A549 (cell line): ENCODE measurements around the gene NHLRC2. TPM values are rescaled to one million over a fixed set of nuclear protein-coding genes. Genes with fewer than 3 reads are reported as not detected.

Source experiments
- ATAC-seq, 2 experiments: fragments of 200-7000 bp in 1 of 2; fragments of >200 bp in 1 of 2; cut with Nextera tagmentation in 1 of 2; cut with Tn5 transposase in 1 of 2; 3 replicates each; pipeline versions ENCODE4 v1.8.0 to v1.9.1; 2018 to 2020; ENCODE audit warnings: mild to moderate bottlenecking in 1 of 2, moderate library complexity in 1 of 2
- CTCF ChIA-PET: fragments of 300-600 bp; sonication (Branson Sonifier 250); formaldehyde crosslinking; extraction: SDS; loops from one replicate; lab custom pipeline; 2021; ENCODE audit warnings: antibody characterized with exemption, inconsistent platforms; lab: Yijun Ruan, JAX
- POLR2A ChIA-PET: fragments of 350-600 bp; formaldehyde crosslinking; extraction: SDS; loops from one replicate; lab custom pipeline; 2021; ENCODE audit warnings: antibody characterized with exemption, inconsistent platforms; lab: Yijun Ruan, JAX
- DNase-seq, 2 experiments: peaks; one replicate each; pipeline versions ENCODE4 v3.0.0 to v3.0.0-alpha.2; 2011 to 2016; ENCODE audit warnings: low read depth in 1 of 2, low spot score in 1 of 2
- FAIRE-seq: peaks from 2 replicates; lab custom pipeline; 2011; peaks lifted over from hg19 to GRCh38; lab: Jason Lieb, UNC
- H3K27ac ChIP-seq, 2 experiments: fragments of >200 bp; sonication (Bioruptor Twin); formaldehyde crosslinking; 3 replicates each; pipeline ENCODE4 v1.5.1; 2016 to 2017
- H3K4me1 ChIP-seq: fragments of >200 bp; sonication (Bioruptor Twin); formaldehyde crosslinking; 3 replicates; pipeline ENCODE4 v1.6.1; 2016
- H3K4me2 ChIP-seq: fragments of >200 bp; sonication (Bioruptor Twin); formaldehyde crosslinking; 3 replicates; pipeline ENCODE4 v1.6.1; 2016
- H3K4me3 ChIP-seq: fragments of >200 bp; sonication (Bioruptor Twin); formaldehyde crosslinking; 3 replicates; pipeline ENCODE4 v1.5.1; 2016
- H3K9me3 ChIP-seq: fragments of >200 bp; sonication (Bioruptor Twin); formaldehyde crosslinking; 3 replicates; pipeline ENCODE4 v1.6.1; 2016
- CBX8 ChIP-seq: fragments of 200-600 bp; sonication (generic); IDR thresholded peaks from 2 replicates; pipeline ENCODE4 v1.6.1; 2016
- CEBPB ChIP-seq, 2 experiments: fragments of >200 bp in 1 of 2; sonication (Bioruptor Twin) in 1 of 2; formaldehyde crosslinking in 1 of 2; IDR thresholded peaks; 2 replicates each; pipeline ENCODE4 v1.6.1; 2012 to 2016
- CHD4 ChIP-seq: fragments of 200-600 bp; sonication (generic); IDR thresholded peaks from 2 replicates; pipeline ENCODE4 v1.6.1; 2016; ENCODE audit warnings: antibody characterized with exemption, mild to moderate bottlenecking, borderline replicate concordance
- EHMT2 ChIP-seq: fragments of 200-600 bp; sonication (generic); IDR thresholded peaks from 2 replicates; pipeline ENCODE4 v1.6.1; 2016; ENCODE audit warnings: antibody characterized with exemption, low read depth, mild to moderate bottlenecking, moderate library complexity
- EP300 ChIP-seq, 2 experiments: fragments of >200 bp; sonication (Bioruptor Twin); formaldehyde crosslinking; IDR thresholded peaks; 2 replicates in 1 of 2; 3 replicates in 1 of 2; pipeline ENCODE4 v1.6.1; 2016 to 2017
- ESRRA ChIP-seq: fragments of 150-350 bp; IDR thresholded peaks from 2 replicates; pipeline ENCODE4 v1.6.1; 2014; ENCODE audit warnings: mild to moderate bottlenecking, low read length, borderline replicate concordance
- HDAC2 ChIP-seq: fragments of 200-600 bp; sonication (generic); IDR thresholded peaks from 2 replicates; pipeline ENCODE4 v1.6.1; 2016
- HEYL ChIP-seq: fragments of 250-450 bp; sonication (Bioruptor Pico); IDR thresholded peaks from 2 replicates; pipeline ENCODE4 v1.8.0; 2021; ENCODE audit warnings: mild to moderate bottlenecking, moderate library complexity
- HOXA7 ChIP-seq: fragments of 250-450 bp; sonication (Bioruptor Pico); IDR thresholded peaks from 2 replicates; pipeline ENCODE4 v1.5.0; 2020; ENCODE audit warnings: mild to moderate bottlenecking, moderate library complexity
- JUNB ChIP-seq: fragments of >200 bp; sonication (Bioruptor Twin); formaldehyde crosslinking; IDR thresholded peaks from 2 replicates; pipeline ENCODE4 v1.6.1; 2016
- KDM5A ChIP-seq: fragments of 200-600 bp; sonication (generic); IDR thresholded peaks from 2 replicates; pipeline ENCODE4 v1.6.1; 2016; ENCODE audit warnings: antibody characterized with exemption, mild to moderate bottlenecking
- MAFK ChIP-seq: fragments of 450-650 bp; IDR thresholded peaks from 2 replicates; pipeline ENCODE4 v1.6.1; 2014; ENCODE audit not compliant: partially characterized antibody
- NFE2L2 ChIP-seq: fragments of 150-350 bp; conservative IDR thresholded peaks from 2 replicates; pipeline ENCODE4 v1.6.1; 2014; ENCODE audit warnings: low read length
- NR3C1 ChIP-seq: fragments of >200 bp; sonication (Bioruptor Twin); formaldehyde crosslinking; IDR thresholded peaks from 3 replicates; pipeline ENCODE4 v1.6.1; 2017
- PHF8 ChIP-seq: fragments of 200-600 bp; sonication (generic); IDR thresholded peaks from 2 replicates; pipeline ENCODE4 v1.6.1; 2016; ENCODE audit warnings: low read depth, mild to moderate bottlenecking, antibody characterized with exemption, moderate library complexity, borderline replicate concordance
- POLR2A ChIP-seq: IDR thresholded peaks from 2 replicates; pipeline ENCODE4 v1.6.1; 2012; ENCODE audit warnings: mild to moderate bottlenecking, low read length
- RAD21 ChIP-seq, 2 experiments: fragments of >200 bp in 1 of 2; sonication (Bioruptor Twin) in 1 of 2; formaldehyde crosslinking in 1 of 2; IDR thresholded peaks in 1 of 2; conservative IDR thresholded peaks in 1 of 2; 2 replicates in 1 of 2; 3 replicates in 1 of 2; pipeline ENCODE4 v1.6.1; 2012 to 2018; ENCODE audit warnings: inconsistent platforms in 1 of 2
- RARB ChIP-seq: fragments of 250-450 bp; sonication (Bioruptor Pico); IDR thresholded peaks from 2 replicates; pipeline ENCODE4 v1.8.0; 2021; ENCODE audit warnings: mild to moderate bottlenecking, moderate library complexity
- RNF2 ChIP-seq: fragments of 200-600 bp; sonication (generic); IDR thresholded peaks from 2 replicates; pipeline ENCODE4 v1.6.1; 2016; ENCODE audit warnings: low read depth, mild to moderate bottlenecking, antibody characterized with exemption, moderate library complexity, borderline replicate concordance
- TFCP2L1 ChIP-seq: fragments of 250-450 bp; sonication (Bioruptor Pico); IDR thresholded peaks from 2 replicates; pipeline ENCODE4 v1.5.0; 2021; ENCODE audit warnings: mild to moderate bottlenecking
- TP53 ChIP-seq: fragments of 250-450 bp; sonication (Bioruptor Pico); IDR thresholded peaks from 2 replicates; pipeline ENCODE4 v1.5.0; 2021; ENCODE audit warnings: mild to moderate bottlenecking, moderate library complexity
- ZFP36 ChIP-seq: fragments of 450-650 bp; IDR thresholded peaks from 2 replicates; pipeline ENCODE4 v1.6.1; 2014; ENCODE audit warnings: borderline replicate concordance; ENCODE audit not compliant: partially characterized antibody
- WGBS: methylation state at CpG from one replicate; pipeline ENCODE4 v1.1.6; 2017; ENCODE audit errors: missing lambda C conversion rate; 5-methylcytosine and 5-hydroxymethylcytosine counted together
- polyA plus RNA-seq, 4 experiments: library from polyadenylated mRNA; depleted of rRNA in 3 of 4; stranded (reverse); fragments of >200 nt; fragmentation: RNase III in 1 of 4; extraction: RNeasy Plus Mini Kit Qiagen cat#74134 plus additional on column Dnase treatment in 1 of 4; gene quantifications; 2 replicates in 3 of 4; 3 replicates in 1 of 4; pipeline ENCODE4 v1.2.3, GENCODE V29; 2011 to 2017
- TF ChIP-seq, protein P1 (sequence below): IDR thresholded peaks from 2 replicates; pipeline ENCODE4 v1.6.1; 2012
- TF ChIP-seq, protein P2 (sequence below): fragments of 450-650 bp; IDR thresholded peaks from 2 replicates; pipeline ENCODE4 v1.6.1; 2014; ENCODE audit warnings: antibody characterized with exemption
- TF ChIP-seq, protein P3 (sequence below): fragments of 250-450 bp; sonication (Bioruptor Pico); IDR thresholded peaks from 2 replicates; pipeline ENCODE4 v1.5.0; 2021; ENCODE audit warnings: mild to moderate bottlenecking, moderate library complexity, borderline replicate concordance
- TF ChIP-seq, protein P4 (sequence below): fragments of >200 bp; sonication (Bioruptor Twin); formaldehyde crosslinking; IDR thresholded peaks from 3 replicates; pipeline ENCODE4 v1.5.1; 2016

Gene NHLRC2
- polyA plus RNA-seq, 2 of the 4 experiments (the other 2 are of a cell fraction), result 4.9 to 17.3 TPM

DNA sequence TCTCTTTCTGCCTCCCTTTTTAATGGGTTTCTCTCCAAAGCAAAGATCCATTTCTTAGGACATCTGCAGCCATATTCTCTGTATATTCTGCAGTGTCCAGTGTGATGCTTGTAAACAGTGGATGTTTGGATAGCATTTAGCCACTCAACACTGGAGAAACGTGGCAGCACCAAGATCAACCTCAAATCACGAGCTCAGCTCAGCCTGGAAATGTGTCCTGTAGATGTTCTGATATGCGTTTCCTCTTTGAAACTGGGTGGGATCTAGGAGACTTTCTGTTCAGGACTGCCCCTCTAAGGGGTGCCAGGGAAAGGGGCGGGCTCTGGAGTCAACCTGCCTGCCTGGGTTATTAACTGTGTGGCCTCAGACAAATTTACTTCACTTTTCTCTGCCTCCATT lies 91.2 kb downstream of the NHLRC2 start:
- ATAC-seq (no peak), DNase-seq (no peak), FAIRE-seq (no peak)
- Histone ChIP-seq H3K4me2 (peak overlapping the region; percentile 13; the same call in 2 of the 3 replicates), H3K4me3 (no peak overlapping the region), H3K27ac (peak overlapping the region; percentile 44 to 74; a peak in 4 of 6 replicates), H3K4me1 (peaks cover 21% of the 10 kb centered on the region), H3K9me3 (no peaks in the 10 kb centered on the region)
- WGBS, result 81% methylated on average over 4 of the region's 4 CpGs
- CTCF ChIA-PET, result interaction anchor here (1.0 kb wide), 1 partner anchor 19 kb away, joined by 3 read pairs; no protein-coding TSS in a partner anchor
- POLR2A ChIA-PET, result no interaction called here
- TF ChIP-seq ESRRA (no peak), RNF2 (no peak), CHD4 (no peak), CEBPB (IDR thresholded peaks at IDR 0.05) (no peak), RAD21 (conservative IDR thresholded peaks at IDR 0.05 in 1 of 2, IDR thresholded peaks at IDR 0.05 in 1 of 2) (no peak), POLR2A (no peak), HOXA7 (no peak)
- TF ChIP-seq, protein P1, sequence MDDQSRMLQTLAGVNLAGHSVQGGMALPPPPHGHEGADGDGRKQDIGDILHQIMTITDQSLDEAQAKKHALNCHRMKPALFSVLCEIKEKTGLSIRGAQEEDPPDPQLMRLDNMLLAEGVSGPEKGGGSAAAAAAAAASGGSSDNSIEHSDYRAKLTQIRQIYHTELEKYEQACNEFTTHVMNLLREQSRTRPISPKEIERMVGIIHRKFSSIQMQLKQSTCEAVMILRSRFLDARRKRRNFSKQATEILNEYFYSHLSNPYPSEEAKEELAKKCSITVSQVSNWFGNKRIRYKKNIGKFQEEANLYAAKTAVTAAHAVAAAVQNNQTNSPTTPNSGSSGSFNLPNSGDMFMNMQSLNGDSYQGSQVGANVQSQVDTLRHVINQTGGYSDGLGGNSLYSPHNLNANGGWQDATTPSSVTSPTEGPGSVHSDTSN, result no peak

DNA sequence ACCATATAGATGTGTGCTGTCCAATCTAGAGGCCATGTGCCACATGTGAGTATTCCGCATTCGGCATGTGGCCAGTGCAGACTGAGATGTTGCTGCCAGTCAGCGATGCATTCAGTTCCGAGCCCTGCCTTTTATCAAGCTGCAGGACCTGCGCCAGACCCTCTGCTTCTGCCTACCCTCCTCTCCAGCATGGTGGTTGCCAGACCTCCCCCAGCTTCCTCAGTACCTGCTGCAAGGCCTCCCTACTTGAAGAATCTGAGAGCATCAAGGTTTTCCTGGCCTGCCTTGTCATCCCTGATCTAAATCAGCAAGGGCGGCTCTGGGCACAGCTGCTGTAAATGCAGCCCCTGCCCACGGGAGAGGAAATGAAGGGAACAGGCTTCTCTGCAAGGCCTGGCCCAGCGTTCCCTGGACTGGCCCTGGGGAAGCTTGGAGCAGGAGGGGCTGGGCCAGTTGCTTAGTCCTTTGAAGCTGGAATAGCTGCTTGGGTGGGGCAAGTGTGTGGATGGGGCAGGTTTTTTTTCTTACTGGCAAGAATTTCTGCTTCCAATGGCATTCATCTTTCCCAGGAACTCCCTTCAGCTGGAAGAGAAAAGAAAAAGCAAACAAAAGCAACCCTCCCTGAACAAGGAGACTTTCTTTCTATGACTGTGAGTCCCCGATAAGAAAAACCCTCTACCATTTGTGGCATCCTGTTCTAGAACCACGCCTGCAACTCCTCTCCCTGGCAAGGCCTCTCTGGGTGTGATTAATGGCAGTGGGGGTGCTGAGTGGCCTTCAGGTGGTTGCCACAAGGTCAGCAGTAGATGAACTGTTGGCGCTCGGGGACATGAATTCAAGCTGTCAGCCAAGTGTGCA lies 93.0 kb downstream of the NHLRC2 start:
- DNase-seq (peak in 1 of 2 experiments; percentile 23), ATAC-seq (peak; percentile 41 to 52; a peak in 3 of 6 replicates), FAIRE-seq (no peak)
- H3K27ac ChIP-seq, result peak overlapping the region in 1 of 2 experiments; percentile 59; a peak in 3 of 6 replicates
- no peak for TF ChIP-seq PHF8
- H3K4me3 ChIP-seq, result no peak overlapping the region
- no peaks in the 10 kb centered on the region for H3K9me3 ChIP-seq
- whole genome bisulfite sequencing, result 70% methylated on average over 12 of the region's 12 CpGs
- peaks cover 21% of the 10 kb centered on the region for H3K4me1 ChIP-seq
- CTCF ChIA-PET, result interaction anchor here (0.9 to 1.9 kb wide), 4 partner anchors 26 to 155 kb away, joined by 3 to 6 read pairs (median 4); no protein-coding TSS in a partner anchor
- peak overlapping the region; percentile 22; the same call in 1 of the 3 replicates for H3K4me2 ChIP-seq
- POLR2A ChIA-PET, result no interaction called here

DNA sequence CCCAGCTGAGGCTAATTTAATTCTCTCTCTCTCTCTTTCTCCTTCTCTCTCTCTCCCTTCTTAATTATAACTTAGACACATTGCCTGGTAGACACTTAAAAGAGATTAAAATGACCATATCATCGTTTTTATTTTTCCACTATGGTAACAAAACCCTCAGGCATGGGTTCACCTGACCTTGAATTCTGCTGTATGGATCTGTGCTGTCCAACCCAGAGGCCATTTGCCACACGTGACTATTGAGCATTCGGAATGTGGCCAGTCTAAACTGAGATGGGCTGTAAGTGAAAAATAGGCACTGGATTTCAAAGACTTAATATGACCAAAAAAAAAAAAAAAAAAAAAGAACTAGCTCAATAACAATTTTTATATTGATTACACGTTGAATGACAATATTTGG lies 93.6 kb downstream of the NHLRC2 start:
- Histone ChIP-seq H3K4me2 (0 out of 3 replicates have a peak overlapping the region, but pooled peaks have one; percentile 22), H3K9me3 (no peaks in the 10 kb centered on the region), H3K4me1 (peaks cover 21% of the 10 kb centered on the region), H3K27ac (peak overlapping the region in 1 of 2 experiments; percentile 59; a peak in 2 of 6 replicates), H3K4me3 (no peak overlapping the region)
- 69% methylated on average over 4 of the region's 4 CpGs for WGBS
- TF ChIP-seq, protein P2, sequence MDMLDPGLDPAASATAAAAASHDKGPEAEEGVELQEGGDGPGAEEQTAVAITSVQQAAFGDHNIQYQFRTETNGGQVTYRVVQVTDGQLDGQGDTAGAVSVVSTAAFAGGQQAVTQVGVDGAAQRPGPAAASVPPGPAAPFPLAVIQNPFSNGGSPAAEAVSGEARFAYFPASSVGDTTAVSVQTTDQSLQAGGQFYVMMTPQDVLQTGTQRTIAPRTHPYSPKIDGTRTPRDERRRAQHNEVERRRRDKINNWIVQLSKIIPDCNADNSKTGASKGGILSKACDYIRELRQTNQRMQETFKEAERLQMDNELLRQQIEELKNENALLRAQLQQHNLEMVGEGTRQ, result no peak
- TF ChIP-seq RNF2, result no peak
- TF ChIP-seq HDAC2, result no peak
- TF ChIP-seq RARB (CRISPR knock-in tag), result no peak
- no peak for TF ChIP-seq NR3C1
- TF ChIP-seq, protein P3, sequence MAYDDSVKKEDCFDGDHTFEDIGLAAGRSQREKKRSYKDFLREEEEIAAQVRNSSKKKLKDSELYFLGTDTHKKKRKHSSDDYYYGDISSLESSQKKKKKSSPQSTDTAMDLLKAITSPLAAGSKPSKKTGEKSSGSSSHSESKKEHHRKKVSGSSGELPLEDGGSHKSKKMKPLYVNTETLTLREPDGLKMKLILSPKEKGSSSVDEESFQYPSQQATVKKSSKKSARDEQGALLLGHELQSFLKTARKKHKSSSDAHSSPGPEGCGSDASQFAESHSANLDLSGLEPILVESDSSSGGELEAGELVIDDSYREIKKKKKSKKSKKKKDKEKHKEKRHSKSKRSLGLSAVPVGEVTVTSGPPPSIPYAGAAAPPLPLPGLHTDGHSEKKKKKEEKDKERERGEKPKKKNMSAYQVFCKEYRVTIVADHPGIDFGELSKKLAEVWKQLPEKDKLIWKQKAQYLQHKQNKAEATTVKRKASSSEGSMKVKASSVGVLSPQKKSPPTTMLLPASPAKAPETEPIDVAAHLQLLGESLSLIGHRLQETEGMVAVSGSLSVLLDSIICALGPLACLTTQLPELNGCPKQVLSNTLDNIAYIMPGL (CRISPR knock-in tag), result no peak
- no peak for TF ChIP-seq EP300 (IDR thresholded peaks at IDR 0.05)
- no peak for TF ChIP-seq TFCP2L1
- no peak for TF ChIP-seq KDM5A
- TF ChIP-seq HOXA7, result no peak
- no peak for TF ChIP-seq JUNB
- TF ChIP-seq TP53 (CRISPR knock-in tag), result no peak
- TF ChIP-seq MAFK, result no peak
- TF ChIP-seq ZFP36, result no peak
- no peak for TF ChIP-seq NFE2L2
- TF ChIP-seq HEYL, result no peak
- no peak for TF ChIP-seq CBX8
- TF ChIP-seq EHMT2, result no peak
- TF ChIP-seq, protein P4, sequence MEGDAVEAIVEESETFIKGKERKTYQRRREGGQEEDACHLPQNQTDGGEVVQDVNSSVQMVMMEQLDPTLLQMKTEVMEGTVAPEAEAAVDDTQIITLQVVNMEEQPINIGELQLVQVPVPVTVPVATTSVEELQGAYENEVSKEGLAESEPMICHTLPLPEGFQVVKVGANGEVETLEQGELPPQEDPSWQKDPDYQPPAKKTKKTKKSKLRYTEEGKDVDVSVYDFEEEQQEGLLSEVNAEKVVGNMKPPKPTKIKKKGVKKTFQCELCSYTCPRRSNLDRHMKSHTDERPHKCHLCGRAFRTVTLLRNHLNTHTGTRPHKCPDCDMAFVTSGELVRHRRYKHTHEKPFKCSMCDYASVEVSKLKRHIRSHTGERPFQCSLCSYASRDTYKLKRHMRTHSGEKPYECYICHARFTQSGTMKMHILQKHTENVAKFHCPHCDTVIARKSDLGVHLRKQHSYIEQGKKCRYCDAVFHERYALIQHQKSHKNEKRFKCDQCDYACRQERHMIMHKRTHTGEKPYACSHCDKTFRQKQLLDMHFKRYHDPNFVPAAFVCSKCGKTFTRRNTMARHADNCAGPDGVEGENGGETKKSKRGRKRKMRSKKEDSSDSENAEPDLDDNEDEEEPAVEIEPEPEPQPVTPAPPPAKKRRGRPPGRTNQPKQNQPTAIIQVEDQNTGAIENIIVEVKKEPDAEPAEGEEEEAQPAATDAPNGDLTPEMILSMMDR, result no peak
- ChIA-PET POLR2A (no interaction called here), CTCF (interaction anchor here (0.9 to 1.9 kb wide), 4 partner anchors 26 to 154 kb away, joined by 3 to 6 read pairs (median 4); no protein-coding TSS in a partner anchor)
- DNase-seq (no peak), ATAC-seq (no peak), FAIRE-seq (no peak)
